HepG2 (cell line): Measurements from ENCODE around the gene NPBWR2. TPM values are rescaled to one million over a fixed set of nuclear protein-coding genes. Genes with fewer than 3 reads are reported as not detected.

Experiments used
- AFF4 ChIP-seq: sonication (generic); formaldehyde crosslinking; IDR thresholded peaks from 2 replicates; pipeline ENCODE4 v1.4.0; 2020; ENCODE audit warnings: missing genetic modification reagents
- HNRNPLL ChIP-seq: fragments of 200-400 bp; formaldehyde crosslinking; IDR thresholded peaks from 2 replicates; pipeline ENCODE4 v1.6.1; 2017; ENCODE audit warnings: mild to moderate bottlenecking, low read depth, low read length; ENCODE audit not compliant: poor library complexity, severe bottlenecking
- NCOR1 ChIP-seq: fragments of 200-600 bp; sonication (generic); IDR thresholded peaks from 2 replicates; pipeline ENCODE4 v1.7.0; 2017; ENCODE audit warnings: antibody characterized with exemption, low read length, borderline replicate concordance
- PHF8 ChIP-seq: sonication (generic); formaldehyde crosslinking; IDR thresholded peaks from 2 replicates; pipeline ENCODE4 v1.5.0; 2020; ENCODE audit warnings: missing genetic modification reagents
- RNF219 ChIP-seq: sonication (generic); formaldehyde crosslinking; IDR thresholded peaks from 2 replicates; pipeline ENCODE4 v1.5.0; 2020; ENCODE audit warnings: mild to moderate bottlenecking, missing genetic modification reagents
- RXRA ChIP-seq: sonication (generic); formaldehyde crosslinking; IDR thresholded peaks from 2 replicates; pipeline ENCODE4 v1.5.1; 2020; ENCODE audit warnings: missing genetic modification reagents
- SOX13 ChIP-seq, 3 experiments: fragments of 450-650 bp in 1 of 3; sonication (generic) in 1 of 3; formaldehyde crosslinking in 1 of 3; IDR thresholded peaks in 2 of 3; conservative IDR thresholded peaks in 1 of 3; 2 replicates each; pipeline versions ENCODE4 v1.5.0 to v1.6.1; 2016 to 2020; ENCODE audit warnings: antibody characterized with exemption in 1 of 3, mild to moderate bottlenecking in 1 of 3, missing compliant biosample characterization in 1 of 3, missing genetic modification reagents in 1 of 3, moderate library complexity in 1 of 3
- SRSF9 ChIP-seq: fragments of 200-400 bp; formaldehyde crosslinking; IDR thresholded peaks from 2 replicates; pipeline ENCODE4 v1.6.1; 2018; ENCODE audit warnings: borderline replicate concordance, mild to moderate bottlenecking, low read depth, low read length; ENCODE audit not compliant: insufficient read depth, poor library complexity, severe bottlenecking
- WIZ ChIP-seq: sonication (generic); formaldehyde crosslinking; IDR thresholded peaks from 2 replicates; pipeline ENCODE4 v1.5.1; 2020; ENCODE audit warnings: mild to moderate bottlenecking, missing genetic modification reagents
- ZBTB33 ChIP-seq: sonication (generic); formaldehyde crosslinking; IDR thresholded peaks from 2 replicates; pipeline ENCODE4 v1.4.0; 2020; ENCODE audit warnings: missing genetic modification reagents
- ZC3H13 ChIP-seq: sonication (generic); formaldehyde crosslinking; IDR thresholded peaks from 2 replicates; pipeline ENCODE4 v1.8.1; 2023; ENCODE audit warnings: mild to moderate bottlenecking, missing genetic modification reagents, moderate library complexity
- ZFP82 ChIP-seq: sonication (generic); formaldehyde crosslinking; IDR thresholded peaks from 2 replicates; pipeline ENCODE4 v1.5.1; 2020; ENCODE audit warnings: mild to moderate bottlenecking, missing genetic modification reagents, borderline replicate concordance
- ZNF460 ChIP-seq: sonication (generic); formaldehyde crosslinking; IDR thresholded peaks from 2 replicates; pipeline ENCODE4 v1.5.1; 2020; ENCODE audit warnings: missing genetic modification reagents, mild to moderate bottlenecking, borderline replicate concordance
- ZNF512 ChIP-seq: sonication (generic); formaldehyde crosslinking; IDR thresholded peaks from 2 replicates; pipeline ENCODE4 v1.4.0; 2020; ENCODE audit warnings: mild to moderate bottlenecking, missing genetic modification reagents
- ZNF549 ChIP-seq: sonication (generic); formaldehyde crosslinking; IDR thresholded peaks from 2 replicates; pipeline ENCODE4 v1.5.0; 2020; ENCODE audit warnings: missing genetic modification reagents
- ZNF781 ChIP-seq: sonication (generic); formaldehyde crosslinking; IDR thresholded peaks from 2 replicates; pipeline ENCODE4 v1.5.1; 2020; ENCODE audit warnings: borderline replicate concordance, mild to moderate bottlenecking, missing genetic modification reagents; ENCODE audit errors: not compliant biosample characterization
- ZSCAN21 ChIP-seq: sonication (generic); formaldehyde crosslinking; IDR thresholded peaks from 2 replicates; pipeline ENCODE4 v1.8.0; 2022; ENCODE audit warnings: mild to moderate bottlenecking, missing genetic modification reagents, moderate library complexity, borderline replicate concordance
- polyA plus RNA-seq, 8 experiments: library from polyadenylated mRNA; depleted of rRNA in 3 of 8; stranded (reverse) in 7 of 8; unstranded in 1 of 8; fragments of >200 nt; fragmentation: Illumina TruSeq in 4 of 8; extraction: Trizol in 4 of 8; gene quantifications; 2 replicates each; pipeline versions ENCODE4 v1.2.1 to v1.2.3, GENCODE V29; 2011 to 2016; ENCODE audit warnings: low read depth in 4 of 8, missing spikeins in 1 of 8, mixed read lengths in 1 of 8; ENCODE audit not compliant: insufficient read depth in 1 of 8
- total RNA-seq, 5 experiments: library from RNA; depleted of rRNA; stranded (reverse); fragments of >200 nt; fragmentation: Illumina TruSeq; extraction: Trizol; gene quantifications; 2 replicates each; pipeline ENCODE4 v1.2.3, GENCODE V29; 2016; ENCODE audit warnings: low read depth in 1 of 5

Gene NPBWR2
- total and polyA plus RNA-seq, 2 of the 13 experiments (the other 11 are each of a cell fraction or from before 2014, with no cell fraction given) = not detected

GRCh38 chr20:64055893-64056638 is 51.3 kb downstream of the NPBWR2 start (continued):
- no peak for TF ChIP-seq RNF219
- no peak for TF ChIP-seq WIZ (CRISPR knock-in tag)
- 0 out of 2 replicates have a peak, but pooled peaks have one; percentile 47 for TF ChIP-seq ZC3H13 (CRISPR knock-in tag)
- TF ChIP-seq PHF8 = peak; percentile 76
- no peak for TF ChIP-seq ZNF549
- TF ChIP-seq ZBTB33 (CRISPR knock-in tag) = peak; percentile 31; the same call in 1 of the 2 replicates
- TF ChIP-seq NCOR1 = peak; percentile 22
- TF ChIP-seq ZFP82 = no peak
- TF ChIP-seq RXRA (CRISPR knock-in tag) = peak; percentile 78; the same call in 1 of the 2 replicates
- TF ChIP-seq AFF4 (CRISPR knock-in tag) = peak; percentile 63; the same call in 1 of the 2 replicates
- peak; percentile 37 for TF ChIP-seq ZNF781
- TF ChIP-seq ZSCAN21 (CRISPR knock-in tag) = no peak; the same call in 1 of the 2 replicates
- peak; percentile 75; the same call in 1 of the 2 replicates for TF ChIP-seq ZNF460 (CRISPR knock-in tag)
- no peak for TF ChIP-seq ZNF512 (CRISPR knock-in tag)
- TF ChIP-seq SOX13 (IDR thresholded peaks at IDR 0.05) = 0 out of 2 replicates have a peak, but pooled peaks have one; percentile 59
- TF ChIP-seq SOX13 (CRISPR knock-in tag; conservative IDR thresholded peaks at IDR 0.05 in 1 of 2, IDR thresholded peaks at IDR 0.05 in 1 of 2) = peak in 1 of 2 experiments; percentile 85; a peak in 2 of 4 replicates
- TF ChIP-seq SRSF9 = no peak
- TF ChIP-seq HNRNPLL = peak; percentile 67
